ENCODE results near the gene DNAJC5. TPM values are rescaled to one million over a fixed set of nuclear protein-coding genes. Genes with fewer than 3 reads are reported as not detected.
A peak's percentile ranks its signal among the peaks of the same experiment; 100 is the strongest.

The DNAJC5 gene
- total and polyA plus RNA-seq, 2 donors = 18.7 to 31.8 TPM

GRCh38 chr20:63856098-63856511 lies 38.8 kb upstream of the DNAJC5 start:
- no peaks in the 10 kb centered on the region for H3K36me3 ChIP-seq (ENCODE audit: insufficient read depth)
- no peak overlapping the region for H3K4me3 ChIP-seq (ENCODE audit: low read depth, low read length)
- DNase-seq (ENCODE audit: extremely low spot score) = no peak
- no peak overlapping the region for H3K27ac ChIP-seq (ENCODE audit: low read depth)
- peaks cover 3% of the 10 kb centered on the region for H3K4me1 ChIP-seq (ENCODE audit: insufficient read depth)
- WGBS = 59% methylated on average over 22 of the region's 22 CpGs

GRCh38 chr20:63857764-63858392 lies 37.0 kb upstream of the DNAJC5 start:
- WGBS = 23% methylated on average over 14 of the region's 14 CpGs
- Histone ChIP-seq H3K36me3 (ENCODE audit: insufficient read depth) (no peaks in the 10 kb centered on the region), H3K4me3 (ENCODE audit: low read depth, low read length) (no peak overlapping the region), H3K4me1 (ENCODE audit: insufficient read depth) (peaks cover 3% of the 10 kb centered on the region), H3K27ac (ENCODE audit: low read depth) (peak overlapping the region; percentile 2)
- DNase-seq (ENCODE audit: extremely low spot score) = no peak

GRCh38 chr20:63858393-63859165 lies 36.3 kb upstream of the DNAJC5 start:
- H3K27ac ChIP-seq (ENCODE audit: low read depth) = no peak overlapping the region
- 16% methylated on average over 12 of the region's 12 CpGs for WGBS
- no peak overlapping the region for H3K4me3 ChIP-seq (ENCODE audit: low read depth, low read length)
- DNase-seq (ENCODE audit: extremely low spot score) = no peak
- no peaks in the 10 kb centered on the region for H3K36me3 ChIP-seq (ENCODE audit: insufficient read depth)
- H3K4me1 ChIP-seq (ENCODE audit: insufficient read depth) = peaks cover 3% of the 10 kb centered on the region

- Histone ChIP-seq H3K36me3 (ENCODE audit: insufficient read depth) (no peaks in the 10 kb centered on the region), H3K4me3 (ENCODE audit: low read depth, low read length) (no peak overlapping the region), H3K27ac (ENCODE audit: low read depth) (no peak overlapping the region), H3K4me1 (ENCODE audit: insufficient read depth) (peaks cover 2% of the 10 kb centered on the region)
- DNase-seq (ENCODE audit: extremely low spot score) = no peak
- 43% methylated on average over 7 of the region's 7 CpGs for WGBS
Observed at GRCh38 chr20:63859166-63859699, 35.7 kb upstream of the DNAJC5 start.

- WGBS = 74% methylated on average over 17 of the region's 17 CpGs
- H3K4me1 ChIP-seq (ENCODE audit: insufficient read depth) = no peaks in the 10 kb centered on the region
- no peaks in the 10 kb centered on the region for H3K36me3 ChIP-seq (ENCODE audit: insufficient read depth)
- H3K4me3 ChIP-seq (ENCODE audit: low read depth, low read length) = no peak overlapping the region
- no peak overlapping the region for H3K27ac ChIP-seq (ENCODE audit: low read depth)
- no peak for DNase-seq (ENCODE audit: extremely low spot score)
Observed at GRCh38 chr20:63860325-63861051, 34.4 kb upstream of the DNAJC5 start.

GRCh38 chr20:63861365-63861934 lies 33.5 kb upstream of the DNAJC5 start, which contains the start of gene ABHD16B:
Gene ABHD16B (plus strand): TSS chr20:63861498. CDS start chr20:63861541, 43 bp downstream.
- no peak for DNase-seq (ENCODE audit: extremely low spot score)
- Histone ChIP-seq H3K27ac (ENCODE audit: low read depth) (no peak within 1 kb of the TSS), H3K4me3 (ENCODE audit: low read depth, low read length) (no peak within 1 kb of the TSS), H3K36me3 (ENCODE audit: insufficient read depth) (no peaks in the 10 kb centered on the region), H3K4me1 (ENCODE audit: insufficient read depth) (no peaks in the 10 kb centered on the region)
- WGBS = 95% methylated on average over 59 of the region's 59 CpGs

- Histone ChIP-seq H3K4me3 (ENCODE audit: low read depth, low read length) (no peak overlapping the region), H3K36me3 (ENCODE audit: insufficient read depth) (no peaks in the 10 kb centered on the region), H3K4me1 (ENCODE audit: insufficient read depth) (no peaks in the 10 kb centered on the region), H3K27ac (ENCODE audit: low read depth) (no peak overlapping the region)
- no peak for DNase-seq (ENCODE audit: extremely low spot score)
- 96% methylated on average over 95 of the region's 95 CpGs for WGBS
Observed at GRCh38 chr20:63861981-63862901, 32.7 kb upstream of the DNAJC5 start.

DNA sequence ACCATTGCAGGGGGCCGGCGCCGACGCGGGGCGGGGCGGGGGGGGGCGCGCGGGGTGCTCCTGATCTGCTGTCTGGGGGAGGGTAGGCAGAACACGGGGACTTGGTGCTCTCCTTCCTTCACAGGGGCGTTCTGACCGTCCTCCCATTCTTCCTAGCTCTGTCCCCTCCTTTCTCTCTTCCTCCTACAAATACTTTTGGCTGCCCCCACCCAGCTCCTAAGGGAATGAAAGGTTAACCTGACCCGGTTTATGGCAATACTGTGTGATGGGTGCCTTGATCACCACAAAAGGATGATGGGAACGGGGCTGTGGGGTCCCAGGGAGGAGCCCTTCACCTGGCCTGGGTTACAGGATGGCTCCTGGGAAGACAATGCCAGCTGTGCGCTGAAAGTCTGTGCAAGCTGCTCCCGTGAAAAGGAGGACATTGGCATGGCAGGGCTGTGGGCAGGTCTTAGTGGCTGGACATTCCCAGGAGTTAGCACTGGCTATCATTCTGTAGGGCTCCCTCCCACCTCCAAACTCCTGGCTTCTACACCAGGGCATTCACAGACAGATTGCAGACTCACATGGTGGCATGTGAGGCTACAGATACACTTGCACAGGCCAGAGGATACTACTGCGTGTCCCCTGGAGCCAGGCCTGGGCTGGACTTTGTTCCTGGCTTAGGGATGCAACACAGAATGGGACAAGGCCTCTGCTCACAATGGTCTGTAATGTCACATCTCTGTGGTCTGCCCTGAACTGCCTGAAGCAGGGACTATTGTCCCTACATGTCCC lies 31.7 kb upstream of the DNAJC5 start:
- Histone ChIP-seq H3K27ac (ENCODE audit: low read depth) (peak overlapping the region; percentile 86), H3K4me1 (ENCODE audit: insufficient read depth) (no peaks in the 10 kb centered on the region), H3K4me3 (ENCODE audit: low read depth, low read length) (no peak overlapping the region), H3K36me3 (ENCODE audit: insufficient read depth) (no peaks in the 10 kb centered on the region)
- WGBS = 82% methylated on average over 18 of the region's 18 CpGs
- DNase-seq (ENCODE audit: extremely low spot score) = no peak

DNA sequence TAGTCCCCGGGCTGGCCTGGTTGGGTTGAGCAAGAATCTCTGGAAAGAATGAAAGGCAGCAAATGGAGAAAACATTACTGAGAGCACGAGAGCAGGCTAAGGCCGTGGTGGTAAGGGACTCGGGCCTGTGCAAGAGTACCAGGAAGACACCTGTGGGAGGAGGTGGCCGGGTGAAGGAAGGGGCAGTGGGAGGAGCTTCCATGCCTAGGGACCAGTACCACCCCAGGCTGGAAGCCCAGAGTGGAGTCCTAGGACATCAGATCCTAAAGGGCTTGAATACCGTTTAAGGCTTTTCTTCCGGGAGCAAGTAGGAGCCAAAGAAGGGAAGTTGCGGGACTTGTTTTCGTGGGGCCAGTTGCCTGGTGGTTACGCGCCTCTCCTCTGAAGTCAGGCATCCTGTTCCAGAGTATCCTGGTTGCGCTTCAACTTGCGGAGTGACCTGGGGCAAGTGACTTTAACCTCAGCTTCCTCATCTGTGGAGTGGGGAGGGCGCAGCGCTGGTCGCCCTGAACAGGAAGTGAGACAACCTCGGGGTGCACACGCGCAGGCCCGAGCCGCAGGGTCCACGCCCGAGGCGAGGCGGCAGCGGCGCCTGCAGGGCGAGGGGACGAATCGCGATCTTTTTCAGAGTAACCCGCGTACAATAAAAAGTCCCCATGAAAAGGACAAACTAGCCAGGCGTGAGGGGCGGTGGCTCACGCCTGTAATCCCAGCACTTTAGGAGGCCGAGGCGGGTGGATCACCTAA lies 31.0 kb upstream of the DNAJC5 start:
- Histone ChIP-seq H3K4me1 (ENCODE audit: insufficient read depth) (no peaks in the 10 kb centered on the region), H3K36me3 (ENCODE audit: insufficient read depth) (no peaks in the 10 kb centered on the region), H3K27ac (ENCODE audit: low read depth) (peak overlapping the region; percentile 90), H3K4me3 (ENCODE audit: low read depth, low read length) (peak overlapping the region; percentile 59)
- WGBS = 9% methylated on average over 38 of the region's 38 CpGs
- no peak for DNase-seq (ENCODE audit: extremely low spot score)

GRCh38 chr20:63864545-63864977 lies 30.4 kb upstream of the DNAJC5 start:
- under 1% methylated on average over 25 of the region's 25 CpGs for WGBS
- Histone ChIP-seq H3K36me3 (ENCODE audit: insufficient read depth) (no peaks in the 10 kb centered on the region), H3K27ac (ENCODE audit: low read depth) (peak overlapping the region; percentile 90), H3K4me3 (ENCODE audit: low read depth, low read length) (peak overlapping the region; percentile 59), H3K4me1 (ENCODE audit: insufficient read depth) (no peaks in the 10 kb centered on the region)
- DNase-seq (ENCODE audit: extremely low spot score) = no peak

GRCh38 chr20:63864978-63865640 lies 29.8 kb upstream of the DNAJC5 start, which contains the start of gene TPD52L2:
Gene TPD52L2 (plus strand): TSS chr20:63865270. CDS start chr20:63865366, 96 bp downstream.
- peak within 1 kb of the TSS; percentile 90 for H3K27ac ChIP-seq (ENCODE audit: low read depth)
- peak within 1 kb of the TSS; percentile 68 for H3K4me3 ChIP-seq (ENCODE audit: low read depth, low read length)
- no peaks in the 10 kb centered on the region for H3K4me1 ChIP-seq (ENCODE audit: insufficient read depth)
- under 1% methylated on average over 68 of the region's 68 CpGs for WGBS
- peak; percentile 96 for DNase-seq (ENCODE audit: extremely low spot score)
- no peaks in the 10 kb centered on the region for H3K36me3 ChIP-seq (ENCODE audit: insufficient read depth)
